DOHH2 (cell line): ENCODE results near the gene GRIN2C.
A peak's percentile ranks its signal among the peaks of the same experiment; 100 is the strongest.
"Not testable (repeated sequence)": the region's sequence is repeated elsewhere in the genome, so short reads cannot be mapped to it uniquely, and the experiment has no call there.

Experiments
- H3F3A ChIP-seq: fragments of 200-600 bp; sonication (generic), shearing (Covaris generic); 2 replicates; pipeline ENCODE4 v1.6.0; 2016; ENCODE audit warnings: antibody characterized with exemption, mild to moderate bottlenecking; ENCODE audit not compliant: control insufficient read depth, insufficient read depth
- H3K27ac ChIP-seq: fragments of 200-600 bp; sonication (generic); 2 replicates; pipeline ENCODE4 v1.5.1; 2014; ENCODE audit warnings: low read depth, mild to moderate bottlenecking, low read length, moderate library complexity
- H3K27me3 ChIP-seq: fragments of 200-600 bp; sonication (generic); 2 replicates; pipeline ENCODE4 v1.6.1; 2014; ENCODE audit warnings: mild to moderate bottlenecking, low read length, mixed read lengths; ENCODE audit not compliant: control insufficient read depth
- H3K36me3 ChIP-seq: fragments of 200-600 bp; sonication (generic); 2 replicates; pipeline ENCODE4 v1.6.1; 2014; ENCODE audit warnings: mild to moderate bottlenecking, low read length, moderate library complexity, mixed read lengths; ENCODE audit not compliant: control insufficient read depth
- H3K4me1 ChIP-seq: fragments of 200-600 bp; sonication (generic); 2 replicates; pipeline ENCODE4 v1.6.1; 2014; ENCODE audit warnings: mild to moderate bottlenecking, low read length, mixed read lengths; ENCODE audit not compliant: control insufficient read depth
- H3K4me2 ChIP-seq: fragments of 200-600 bp; sonication (generic); 2 replicates; pipeline ENCODE4 v1.6.0; 2014; ENCODE audit warnings: mild to moderate bottlenecking, low read length, moderate library complexity
- H3K4me3 ChIP-seq: fragments of 200-600 bp; sonication (generic); 2 replicates; pipeline ENCODE4 v1.5.1; 2014; ENCODE audit warnings: mild to moderate bottlenecking, low read length, mixed read lengths
- H3K79me2 ChIP-seq: fragments of 200-600 bp; sonication (generic); 2 replicates; pipeline ENCODE4 v1.6.1; 2014; ENCODE audit warnings: mild to moderate bottlenecking, low read length, mixed read lengths; ENCODE audit not compliant: control insufficient read depth
- H3K9me2 ChIP-seq: fragments of 200-600 bp; sonication (generic); replicated peaks from 2 replicates; pipeline ENCODE4 v1.6.1; 2014; ENCODE audit warnings: mild to moderate bottlenecking, low read length, mixed read lengths; ENCODE audit not compliant: control insufficient read depth
- H3K9me3 ChIP-seq: fragments of 200-600 bp; sonication (generic); 2 replicates; pipeline ENCODE4 v1.6.1; 2014; ENCODE audit warnings: antibody characterized with exemption, low read length, mixed read lengths; ENCODE audit not compliant: control insufficient read depth, insufficient read depth
- H4K20me1 ChIP-seq: fragments of 200-600 bp; sonication (generic); 2 replicates; pipeline ENCODE4 v1.6.0; 2014; ENCODE audit warnings: low read depth, mild to moderate bottlenecking, antibody characterized with exemption, low read length, moderate library complexity; ENCODE audit not compliant: control insufficient read depth, insufficient read depth
- EZH2phosphoT487 ChIP-seq: fragments of 200-600 bp; sonication (generic); IDR thresholded peaks from 2 replicates; pipeline ENCODE4 v1.6.1; 2017; ENCODE audit warnings: borderline replicate concordance, mild to moderate bottlenecking, antibody characterized with exemption, low read length, moderate library complexity, mixed read lengths
- TF ChIP-seq, protein P1 (sequence below): fragments of 200-600 bp; sonication (generic); IDR thresholded peaks from one replicate; pipeline ENCODE4 v1.5.1; 2014; ENCODE audit warnings: antibody characterized with exemption, mild to moderate bottlenecking, low read depth, low read length; ENCODE audit not compliant: poor library complexity, severe bottlenecking

Gene GRIN2C

DNA sequence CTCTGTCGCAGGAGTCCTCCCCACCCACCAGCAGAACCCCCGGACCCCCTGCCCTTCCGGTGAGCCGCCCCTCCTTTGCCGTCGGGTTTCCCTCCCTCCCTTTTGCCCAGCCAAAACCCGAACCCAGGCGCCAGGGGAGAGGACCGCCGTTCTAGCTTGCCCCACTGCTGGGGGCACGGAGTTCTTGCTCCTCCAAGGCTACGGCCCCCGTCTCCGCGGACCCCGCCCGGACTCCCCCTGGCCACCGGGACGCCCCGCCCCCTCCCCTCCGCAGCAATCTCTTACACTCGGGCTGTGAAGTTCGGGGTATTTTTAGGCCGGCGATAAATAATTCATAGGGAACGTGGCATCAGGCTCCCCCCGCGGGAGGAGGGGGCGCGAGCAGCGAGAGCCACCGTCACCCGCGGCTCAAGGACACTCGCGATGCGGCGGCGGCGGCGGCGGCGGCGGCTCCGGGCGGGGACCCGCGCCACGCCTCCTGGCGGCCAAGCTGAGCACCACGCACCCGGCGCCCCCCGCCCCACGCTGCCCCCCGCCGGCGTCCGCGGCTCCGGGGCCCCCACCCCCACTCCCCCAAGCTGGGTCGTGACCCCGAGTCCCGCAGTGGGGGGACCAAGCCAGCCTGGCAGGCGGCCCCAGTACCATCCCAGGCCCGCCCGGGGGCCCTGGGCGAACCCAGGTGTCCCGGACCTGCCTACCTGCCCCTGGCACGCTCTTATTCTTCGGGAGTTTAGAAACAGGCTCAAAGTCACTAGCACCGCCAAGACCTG is at the start of gene GRIN2C:
Gene GRIN2C (minus strand): TSS at position 427 of the 770 bp plus-strand sequence. CDS start 4,793 bp downstream, outside the sequence.
- H3K9me2 ChIP-seq = no peaks in the 10 kb centered on the region
- H3K4me1 ChIP-seq = peaks cover 8% of the 10 kb centered on the region
- no peak within 1 kb of the TSS for H3K27ac ChIP-seq
- no peaks in the 10 kb centered on the region for H3F3A ChIP-seq
- H3K4me3 ChIP-seq = no peak within 1 kb of the TSS
- H4K20me1 ChIP-seq = no peaks in the 10 kb centered on the region; the same call in 1 of the 2 replicates
- TF ChIP-seq EZH2phosphoT487 = no peak
- TF ChIP-seq, protein P1, sequence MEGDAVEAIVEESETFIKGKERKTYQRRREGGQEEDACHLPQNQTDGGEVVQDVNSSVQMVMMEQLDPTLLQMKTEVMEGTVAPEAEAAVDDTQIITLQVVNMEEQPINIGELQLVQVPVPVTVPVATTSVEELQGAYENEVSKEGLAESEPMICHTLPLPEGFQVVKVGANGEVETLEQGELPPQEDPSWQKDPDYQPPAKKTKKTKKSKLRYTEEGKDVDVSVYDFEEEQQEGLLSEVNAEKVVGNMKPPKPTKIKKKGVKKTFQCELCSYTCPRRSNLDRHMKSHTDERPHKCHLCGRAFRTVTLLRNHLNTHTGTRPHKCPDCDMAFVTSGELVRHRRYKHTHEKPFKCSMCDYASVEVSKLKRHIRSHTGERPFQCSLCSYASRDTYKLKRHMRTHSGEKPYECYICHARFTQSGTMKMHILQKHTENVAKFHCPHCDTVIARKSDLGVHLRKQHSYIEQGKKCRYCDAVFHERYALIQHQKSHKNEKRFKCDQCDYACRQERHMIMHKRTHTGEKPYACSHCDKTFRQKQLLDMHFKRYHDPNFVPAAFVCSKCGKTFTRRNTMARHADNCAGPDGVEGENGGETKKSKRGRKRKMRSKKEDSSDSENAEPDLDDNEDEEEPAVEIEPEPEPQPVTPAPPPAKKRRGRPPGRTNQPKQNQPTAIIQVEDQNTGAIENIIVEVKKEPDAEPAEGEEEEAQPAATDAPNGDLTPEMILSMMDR = no peak
- H3K4me2 ChIP-seq = peak within 1 kb of the TSS; percentile 21; the same call in 1 of the 2 replicates
- no peaks in the 10 kb centered on the region for H3K36me3 ChIP-seq
- no peaks in the 10 kb centered on the region for H3K79me2 ChIP-seq
- H3K27me3 ChIP-seq = peaks cover 40% of the 10 kb centered on the region
- no peaks in the 10 kb centered on the region for H3K9me3 ChIP-seq

DNA sequence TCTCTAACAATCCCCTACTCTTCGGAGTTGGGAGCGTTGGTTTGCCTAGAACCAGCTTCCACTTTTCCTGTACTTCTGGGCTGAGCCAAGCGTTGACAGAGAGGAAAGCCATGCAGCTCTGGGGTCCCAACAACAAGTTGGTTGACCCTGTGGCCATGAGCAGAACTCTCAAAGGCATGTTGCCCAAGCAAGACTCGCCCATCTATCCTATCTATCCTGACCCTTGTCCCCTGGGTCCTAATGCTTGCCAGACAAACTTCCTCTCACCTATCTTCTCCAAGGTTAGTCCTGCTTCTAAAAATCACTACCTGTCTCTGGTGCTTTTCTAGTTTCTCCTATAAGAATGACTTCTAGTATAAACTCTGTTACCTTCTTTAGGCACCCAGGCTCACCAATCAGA is 49.4 kb upstream of the GRIN2C start:
- not testable (repeated sequence) for H3K27me3 ChIP-seq, H3K4me2 ChIP-seq, H3K9me2 ChIP-seq, H3K79me2 ChIP-seq, H3K27ac ChIP-seq, H3K4me3 ChIP-seq, H3K4me1 ChIP-seq, H3K36me3 ChIP-seq, H3F3A ChIP-seq, H3K9me3 ChIP-seq, H4K20me1 ChIP-seq

DNA sequence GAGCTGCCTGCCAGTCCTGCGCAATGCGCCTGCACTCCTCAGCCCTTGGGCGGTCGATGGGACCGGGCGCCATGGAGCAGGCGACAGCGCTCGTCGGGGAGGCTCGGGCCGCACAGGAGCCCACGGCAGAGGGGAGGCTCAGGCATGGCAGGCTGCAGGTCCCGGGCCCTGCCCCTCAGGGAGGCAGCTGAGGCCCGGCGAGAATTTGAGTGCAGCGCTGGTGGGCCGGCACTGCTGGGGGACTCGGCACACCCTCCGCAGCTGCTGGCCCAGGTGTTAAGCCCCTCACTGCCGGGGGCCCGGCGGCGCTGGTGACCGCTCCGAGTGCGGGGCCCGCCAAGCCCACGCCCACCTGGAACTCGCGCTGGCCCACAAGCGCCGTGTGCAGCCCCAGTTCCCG is 47.3 kb upstream of the GRIN2C start:
- no peaks in the 10 kb centered on the region for H3K79me2 ChIP-seq

DNA sequence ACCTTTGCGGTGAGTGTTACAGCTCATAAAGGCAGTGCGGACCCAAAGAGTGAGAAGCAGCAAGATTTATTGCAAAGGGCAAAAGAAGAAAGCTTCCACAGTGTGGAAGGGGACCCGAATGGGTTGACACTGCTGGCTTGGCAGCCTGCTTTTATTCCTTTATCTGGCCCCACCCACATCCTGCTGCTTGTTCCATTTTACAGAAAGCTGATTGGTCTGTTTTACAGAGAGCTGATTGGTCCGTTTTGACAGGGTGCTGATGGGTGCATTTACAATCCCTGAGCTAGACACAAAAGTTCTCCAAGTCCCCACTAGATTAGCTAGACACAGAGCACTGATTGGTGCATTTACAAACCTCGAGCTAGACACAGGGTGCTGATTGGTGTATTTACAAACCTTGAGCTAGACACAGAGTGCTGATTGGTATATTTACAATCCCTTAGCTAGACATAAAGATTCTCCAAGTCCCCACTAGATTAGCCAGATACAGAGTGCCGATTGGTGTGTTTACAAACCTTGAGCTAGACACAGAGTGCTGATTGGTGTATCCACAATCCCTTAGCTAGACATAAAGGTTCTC is 46.6 kb upstream of the GRIN2C start:
- H3K27me3 ChIP-seq, H3K36me3 ChIP-seq, H3K4me3 ChIP-seq, H3F3A ChIP-seq, H3K9me2 ChIP-seq, H3K4me2 ChIP-seq, H3K4me1 ChIP-seq, H3K9me3 ChIP-seq, H4K20me1 ChIP-seq, H3K27ac ChIP-seq, H3K79me2 ChIP-seq: not testable (repeated sequence)

More for the DNA sequence above, 47.3 kb upstream of the GRIN2C start:
- Histone ChIP-seq H3K36me3 (no peaks in the 10 kb centered on the region), H3K4me2 (no peak overlapping the region), H4K20me1 (no peaks in the 10 kb centered on the region), H3K9me3 (no peaks in the 10 kb centered on the region), H3K9me2 (no peaks in the 10 kb centered on the region), H3K27me3 (no peaks in the 10 kb centered on the region), H3K4me3 (no peak overlapping the region), H3F3A (no peaks in the 10 kb centered on the region), H3K27ac (no peak overlapping the region), H3K4me1 (no peaks in the 10 kb centered on the region)
- TF ChIP-seq EZH2phosphoT487 = no peak
- TF ChIP-seq, protein P1 = no peak
